ENCODE data around the gene ATP5PO.

ATP5PO gene

DNA sequence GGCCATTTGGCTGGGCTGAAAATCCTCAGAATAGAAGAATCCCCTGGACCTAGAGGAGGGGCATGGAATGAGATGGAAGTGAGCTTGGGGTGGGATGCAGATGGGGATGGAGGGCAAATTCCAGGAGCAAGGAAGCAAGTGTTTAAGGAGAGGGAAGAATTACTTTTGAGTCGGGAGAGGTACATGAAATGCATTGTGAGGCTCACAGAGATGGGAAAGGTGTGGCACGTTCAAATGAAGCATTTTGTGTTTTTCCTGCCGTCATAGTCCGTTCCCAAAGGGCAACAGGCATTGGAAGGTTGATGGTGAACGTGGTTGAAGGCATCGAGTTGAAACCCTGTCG lies 30.5 kb downstream of the ATP5PO start:
- TF ChIP-seq CTCF (IDR thresholded peaks at IDR 0.05; ENCODE audit: low read depth, low read length) = no peak
- H3K4me3 ChIP-seq (ENCODE audit: low read depth, low read length) = no peak overlapping the region

GRCh38 chr21:33884376-33885171 lies 31.0 kb downstream of the ATP5PO start:
- no peak for TF ChIP-seq CTCF (IDR thresholded peaks at IDR 0.05; ENCODE audit: low read depth, low read length)
- H3K4me3 ChIP-seq (ENCODE audit: low read depth, low read length) = no peak overlapping the region

- no peak overlapping the region for H3K4me3 ChIP-seq (ENCODE audit: low read depth, low read length)
- no peak for TF ChIP-seq CTCF (IDR thresholded peaks at IDR 0.05; ENCODE audit: low read depth, low read length)
Observed at GRCh38 chr21:33883118-33883517, 32.5 kb downstream of the ATP5PO start.

GRCh38 chr21:33881689-33882440 lies 33.7 kb downstream of the ATP5PO start:
- no peak for TF ChIP-seq CTCF (IDR thresholded peaks at IDR 0.05; ENCODE audit: low read depth, low read length)
- H3K4me3 ChIP-seq (ENCODE audit: low read depth, low read length) = no peak overlapping the region

- no peak for TF ChIP-seq CTCF (IDR thresholded peaks at IDR 0.05; ENCODE audit: low read depth, low read length)
Observed at GRCh38 chr21:33880626-33881025, 35.0 kb downstream of the ATP5PO start.

DNA sequence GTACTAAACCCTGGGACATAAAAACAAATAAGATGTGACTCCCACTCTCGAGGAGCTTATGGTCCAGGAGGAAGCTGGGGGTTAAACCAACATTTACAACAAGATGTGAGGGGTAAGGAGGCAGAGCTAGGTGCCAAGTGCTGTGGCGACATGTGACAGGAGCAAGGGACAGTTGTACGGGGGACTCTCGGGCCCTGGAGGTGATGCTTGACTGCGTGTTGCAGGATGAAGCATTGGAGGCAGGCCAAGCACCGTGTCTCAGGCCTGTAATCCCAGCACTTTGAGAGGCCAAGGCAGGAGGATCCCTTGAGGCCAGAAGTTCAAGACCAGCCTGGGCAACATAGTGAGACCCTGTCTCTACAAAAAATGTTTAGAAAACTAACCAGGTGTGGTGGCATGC lies 36.8 kb downstream of the ATP5PO start:
- no peak overlapping the region for H3K4me3 ChIP-seq (ENCODE audit: low read depth, low read length)
- TF ChIP-seq CTCF (IDR thresholded peaks at IDR 0.05; ENCODE audit: low read depth, low read length) = no peak

More at GRCh38 chr21:33880626-33881025, 35.0 kb downstream of the ATP5PO start:
- H3K4me3 ChIP-seq (ENCODE audit: low read depth, low read length) = no peak overlapping the region

Data from WI38 (cell line).